Fibroblast of peridontal ligament (primary cell): ENCODE measurements around the gene SLC12A5.

Experiments
- DNase-seq: peaks from one replicate; pipeline ENCODE4 v3.0.0-alpha.2; 2010; ENCODE audit errors: extremely low read depth

SLC12A5 gene

GRCh38 chr20:46053416-46053815, 24.4 kb downstream of the SLC12A5 start:
- DNase-seq: no peak

GRCh38 chr20:46054606-46055005, 25.6 kb downstream of the SLC12A5 start:
- no peak for DNase-seq

- DNase-seq: no peak
Observed at GRCh38 chr20:46055269-46055668, 26.3 kb downstream of the SLC12A5 start.

- DNase-seq: no peak
Observed at GRCh38 chr20:46056027-46056833, 27.2 kb downstream of the SLC12A5 start.

- peak; percentile 51 for DNase-seq
Observed at GRCh38 chr20:46056970-46057855, 28.2 kb downstream of the SLC12A5 start.

GRCh38 chr20:46057856-46058598, 29.0 kb downstream of the SLC12A5 start:
- peak; percentile 24 for DNase-seq

- DNase-seq: no peak
Observed at GRCh38 chr20:46058599-46059281, 29.7 kb downstream of the SLC12A5 start.

- no peak for DNase-seq
Observed at GRCh38 chr20:46060301-46060881, 31.4 kb downstream of the SLC12A5 start.

- DNase-seq: no peak
Observed at GRCh38 chr20:46060975-46061374, 32.0 kb downstream of the SLC12A5 start.

- no peak for DNase-seq
Observed at GRCh38 chr20:46062151-46062550, 33.1 kb downstream of the SLC12A5 start.

GRCh38 chr20:46062621-46063020, 33.6 kb downstream of the SLC12A5 start:
- DNase-seq: no peak

- no peak for DNase-seq
Observed at GRCh38 chr20:46063151-46063550, 34.1 kb downstream of the SLC12A5 start.

GRCh38 chr20:46063652-46064054, 34.6 kb downstream of the SLC12A5 start:
- DNase-seq: no peak

GRCh38 chr20:46065006-46065405, 36.0 kb downstream of the SLC12A5 start:
- DNase-seq: no peak

- DNase-seq: no peak
Observed at GRCh38 chr20:46065691-46066090, 36.7 kb downstream of the SLC12A5 start.

- peak; percentile 87 for DNase-seq
Observed at GRCh38 chr20:46070215-46070900, 41.3 kb downstream of the SLC12A5 start.

GRCh38 chr20:46071573-46071972, 42.6 kb downstream of the SLC12A5 start:
- DNase-seq: no peak

- no peak for DNase-seq
Observed at GRCh38 chr20:46073024-46073423, 44.0 kb downstream of the SLC12A5 start.

GRCh38 chr20:46073443-46073842, 44.4 kb downstream of the SLC12A5 start:
- DNase-seq: no peak

GRCh38 chr20:46074006-46074405, 45.0 kb downstream of the SLC12A5 start:
- no peak for DNase-seq

- DNase-seq: no peak
Observed at GRCh38 chr20:46076806-46077205, 47.8 kb downstream of the SLC12A5 start.
